GM12878 (cell line): ENCODE measurements around the gene KDM4C. TPM values are rescaled to one million over a fixed set of nuclear protein-coding genes. Genes with fewer than 3 reads are reported as not detected.

Experiments
- ATAC-seq: fragments of 200-7000 bp; cut with Tn5 transposase; 3 replicates; pipeline ENCODE4 v1.9.1; 2020; ENCODE audit warnings: mild to moderate bottlenecking, moderate library complexity
- BruUV-seq: library from RNA; stranded (reverse); fragments of 400-500 nt; replicated peaks from 2 replicates; lab custom pipeline; 2021; lab: Mats Ljungman, UMichigan
- CTCF ChIA-PET: fragments of 300-600 bp; sonication (Branson Sonifier 250); formaldehyde crosslinking; extraction: SDS; loops from one replicate; lab custom pipeline; 2021; ENCODE audit warnings: inconsistent platforms; lab: Yijun Ruan, JAX
- POLR2A ChIA-PET: fragments of 350-600 bp; formaldehyde crosslinking; extraction: SDS; loops from one replicate; lab custom pipeline; 2021; ENCODE audit warnings: inconsistent platforms; lab: Charles Lee
- RAD21 ChIA-PET: fragments of 300-600 bp; sonication (Branson Sonifier 250); formaldehyde crosslinking; loops from one replicate; lab custom pipeline; 2023; ENCODE audit warnings: antibody characterized with exemption; ENCODE audit not compliant: unreplicated experiment; lab: Charles Lee
- SMC1A ChIA-PET: fragments of 300-600 bp; sonication (Branson Sonifier 250); formaldehyde crosslinking; loops from one replicate; lab custom pipeline; 2023; ENCODE audit not compliant: unreplicated experiment, uncharacterized antibody; lab: Charles Lee
- DNase-seq: peaks from one replicate; pipeline ENCODE4 v3.0.0-alpha.2; 2011; ENCODE audit warnings: low read depth, low spot score
- FAIRE-seq: peaks from 3 replicates; lab custom pipeline; 2011; peaks lifted over from hg19 to GRCh38; lab: Jason Lieb, UNC
- H2AFZ ChIP-seq: 2 replicates; pipeline ENCODE4 v1.6.0; 2011; ENCODE audit warnings: low read depth, low read length, control low read depth; ENCODE audit not compliant: control insufficient read depth
- H3K27ac ChIP-seq: 2 replicates; pipeline ENCODE4 v1.5.1; 2011; ENCODE audit warnings: control low read depth; ENCODE audit not compliant: control insufficient read depth, insufficient read depth
- H3K27me3 ChIP-seq, 2 experiments: replicated peaks in 1 of 2; 2 replicates each; pipeline versions ENCODE4 v1.6.0 to v1.6.1; 2011; ENCODE audit warnings: low read length in 1 of 2; ENCODE audit not compliant: control insufficient read depth in 2 of 2, insufficient read depth in 2 of 2
- H3K36me3 ChIP-seq, 2 experiments: 2 replicates each; pipeline ENCODE4 v1.5.1; 2011; ENCODE audit warnings: low read length in 1 of 2; ENCODE audit not compliant: control insufficient read depth in 2 of 2, insufficient read depth in 2 of 2
- H3K4me1 ChIP-seq: 2 replicates; pipeline ENCODE4 v1.6.1; 2011; ENCODE audit warnings: mild to moderate bottlenecking, low read length, moderate library complexity, mixed read lengths; ENCODE audit not compliant: control insufficient read depth, insufficient read depth
- H3K4me2 ChIP-seq: 2 replicates; pipeline ENCODE4 v1.6.0; 2011; ENCODE audit warnings: control low read depth; ENCODE audit not compliant: control insufficient read depth, insufficient read depth
- H3K4me3 ChIP-seq: fragments of 200-600 bp; sonication (generic); 2 replicates; pipeline ENCODE4 v1.5.1; 2016
- H3K79me2 ChIP-seq: 2 replicates; pipeline ENCODE4 v1.6.0; 2011; ENCODE audit warnings: low read length; ENCODE audit not compliant: control insufficient read depth, insufficient read depth
- H3K9ac ChIP-seq: 2 replicates; pipeline ENCODE4 v1.8.0; 2011; ENCODE audit warnings: low read length, control low read depth, mixed read lengths; ENCODE audit not compliant: control insufficient read depth, insufficient read depth
- H3K9me3 ChIP-seq: replicated peaks from 3 replicates; pipeline ENCODE4 v1.5.1; 2011; ENCODE audit warnings: mild to moderate bottlenecking, low read length; ENCODE audit not compliant: control insufficient read depth, insufficient read depth
- H4K20me1 ChIP-seq: 2 replicates; pipeline ENCODE4 v1.6.0; 2011; ENCODE audit not compliant: control insufficient read depth, insufficient read depth
- HDAC2 ChIP-seq: fragments of 200-600 bp; sonication (generic); IDR thresholded peaks from 2 replicates; pipeline ENCODE4 v1.6.1; 2017
- SUPT20H ChIP-seq: IDR thresholded peaks from 2 replicates; pipeline ENCODE4 v1.6.1; 2011; ENCODE audit warnings: low read depth, mild to moderate bottlenecking, low read length, moderate library complexity, borderline replicate concordance; ENCODE audit not compliant: control insufficient read depth
- SUZ12 ChIP-seq: fragments of 200-600 bp; sonication (generic); IDR thresholded peaks from one replicate; pipeline ENCODE4 v1.6.1; 2018; ENCODE audit warnings: antibody characterized with exemption, mild to moderate bottlenecking; ENCODE audit not compliant: unreplicated experiment
- TBL1XR1 ChIP-seq: IDR thresholded peaks from 2 replicates; pipeline ENCODE4 v1.6.1; 2012; ENCODE audit warnings: low read depth, low read length, improper control_type of control experiment
- TCF3 ChIP-seq: IDR thresholded peaks from 2 replicates; pipeline ENCODE4 v1.6.1; 2012; ENCODE audit warnings: low read depth, mild to moderate bottlenecking, low read length, borderline replicate concordance; ENCODE audit not compliant: insufficient read depth
- WGBS: methylation state at CpG from one replicate; pipeline ENCODE4 v1.1.6; 2016; ENCODE audit warnings: low lambda C conversion rate; ENCODE audit not compliant: insufficient replicate concordance, insufficient coverage; ENCODE audit errors: missing lambda C conversion rate; 5-methylcytosine and 5-hydroxymethylcytosine counted together
- in situ Hi-C: fragments of 300-500 bp; cut with MboI; formaldehyde crosslinking; loops from 9 replicates; pipeline ENCODE4 v1.14.3; 2018; ENCODE audit warnings: mixed read lengths
- intact Hi-C: fragments of 100-400 bp; cut with micrococcal nuclease; formaldehyde crosslinking; loops from one replicate; pipeline ENCODE4 v1.14.2; 2022; ENCODE audit not compliant: unreplicated experiment
- polyA plus RNA-seq, 11 experiments: library from polyadenylated mRNA; depleted of rRNA in 4 of 11; unstranded in 6 of 11; stranded (reverse) in 5 of 11; fragments of >200 nt; fragmentation: Nextera tagmentation in 4 of 11; fragmentation: Illumina TruSeq in 1 of 11; extraction: Ambion mirVana in 4 of 11; extraction: Trizol in 1 of 11; gene quantifications; 1 replicate in 1 of 11; 2 replicates in 10 of 11; pipeline versions ENCODE4 v1.2.1 to v1.2.3, GENCODE V29; 2011 to 2016; ENCODE audit warnings: inconsistent platforms in 2 of 11, missing spikeins in 2 of 11, low read depth in 1 of 11
- total RNA-seq, 4 experiments: library from RNA; depleted of rRNA in 3 of 4; stranded (reverse); fragments of >200 nt in 3 of 4; fragmentation: Illumina TruSeq in 1 of 4; extraction: Trizol in 1 of 4; gene quantifications; 2 replicates each; pipeline versions ENCODE4 v1.2.1 to v1.2.3, GENCODE V29; 2013 to 2021
- TF ChIP-seq, protein P1 (sequence below): fragments of 450-650 bp; formaldehyde crosslinking; IDR thresholded peaks from 2 replicates; pipeline ENCODE4 v1.4.0; 2020; ENCODE audit warnings: mild to moderate bottlenecking, moderate library complexity
- TF ChIP-seq, protein P2 (sequence below): IDR thresholded peaks from 2 replicates; pipeline ENCODE4 v1.6.1; 2012; ENCODE audit warnings: mild to moderate bottlenecking, low read depth, low read length
- TF ChIP-seq, protein P3 (sequence below): fragments of 450-650 bp; conservative IDR thresholded peaks from 2 replicates; pipeline ENCODE4 v1.6.1; 2017; ENCODE audit warnings: mild to moderate bottlenecking, moderate library complexity

Gene KDM4C
- total and polyA plus RNA-seq, 10 of the 15 experiments (the other 5 are each of a cell fraction or from before 2014, with no cell fraction given) = 6.8 to 41.2 (median 20.1) TPM

DNA sequence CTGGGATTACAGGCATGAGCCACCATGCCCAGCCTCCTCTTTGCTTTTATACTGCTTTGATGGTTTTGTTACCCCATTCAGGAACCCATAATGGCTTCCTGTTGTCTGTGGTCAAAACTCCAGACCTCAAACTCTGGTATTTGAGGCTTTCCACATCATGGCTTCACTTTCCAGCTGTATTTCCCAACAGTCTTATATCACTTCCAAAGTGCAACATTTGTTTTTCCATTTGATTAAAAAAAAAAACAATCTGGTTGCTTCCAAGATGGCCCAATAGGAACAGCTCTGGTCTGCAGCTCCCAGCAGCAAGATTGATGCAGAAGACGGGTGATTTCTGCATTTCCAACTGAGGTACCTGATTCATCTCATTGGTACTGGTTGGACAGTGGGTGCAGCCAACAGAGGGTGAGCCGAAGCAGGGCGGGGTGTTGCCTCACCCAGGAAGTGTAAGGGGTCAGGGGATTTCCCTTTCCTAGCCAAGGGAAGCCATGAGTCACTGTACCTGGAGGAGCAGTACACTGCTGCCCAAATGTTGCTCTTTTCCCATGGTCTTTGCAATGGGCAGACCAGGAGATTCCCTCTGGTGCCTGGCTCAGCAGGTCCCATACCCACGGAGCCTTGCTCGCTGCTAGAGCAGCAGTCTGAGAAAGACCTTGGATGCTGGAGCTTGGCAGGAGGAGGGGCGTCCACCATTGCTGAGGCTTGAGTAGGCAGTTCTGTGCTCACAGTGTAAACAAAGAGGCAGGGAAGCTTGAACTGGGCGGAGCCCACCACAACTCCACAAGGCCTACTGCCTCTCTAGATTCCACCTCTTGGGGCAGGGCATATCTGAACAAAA lies 458.4 kb downstream of the KDM4C start:
- no peak for DNase-seq
- Histone ChIP-seq H3K27me3 (no peaks in the 10 kb centered on the region; a peak in 1 of 4 replicates), H3K79me2 (no peaks in the 10 kb centered on the region), H3K9me3 (no peaks in the 10 kb centered on the region; the same call in 2 of the 3 replicates), H4K20me1 (no peaks in the 10 kb centered on the region), H3K27ac (no peak overlapping the region), H3K4me1 (no peaks in the 10 kb centered on the region), H3K9ac (no peak overlapping the region), H2AFZ (no peak overlapping the region), H3K4me2 (no peak overlapping the region), H3K36me3 (no peaks in the 10 kb centered on the region), H3K4me3 (no peak overlapping the region)
- in situ Hi-C loops (loop anchor here (25.0 kb wide), 1 partner anchor 96 kb away; no protein-coding TSS in a partner anchor), intact Hi-C loops (no loop called here)
- FAIRE-seq = no peak
- BruUV-seq = no TSS peak
- no peak for ATAC-seq
- CTCF ChIA-PET = interaction anchor here (0.6 kb wide), 1 partner anchor 126 kb away, joined by 3 read pairs; no protein-coding TSS in a partner anchor
- SMC1A ChIA-PET = no interaction called here
- RAD21 ChIA-PET = no interaction called here
- 31% methylated on average over 7 of the region's 7 CpGs for WGBS
- TF ChIP-seq HDAC2 (no peak), SUZ12 (no peak), SUPT20H (no peak), TBL1XR1 (no peak), TCF3 (no peak)
- TF ChIP-seq, protein P1, sequence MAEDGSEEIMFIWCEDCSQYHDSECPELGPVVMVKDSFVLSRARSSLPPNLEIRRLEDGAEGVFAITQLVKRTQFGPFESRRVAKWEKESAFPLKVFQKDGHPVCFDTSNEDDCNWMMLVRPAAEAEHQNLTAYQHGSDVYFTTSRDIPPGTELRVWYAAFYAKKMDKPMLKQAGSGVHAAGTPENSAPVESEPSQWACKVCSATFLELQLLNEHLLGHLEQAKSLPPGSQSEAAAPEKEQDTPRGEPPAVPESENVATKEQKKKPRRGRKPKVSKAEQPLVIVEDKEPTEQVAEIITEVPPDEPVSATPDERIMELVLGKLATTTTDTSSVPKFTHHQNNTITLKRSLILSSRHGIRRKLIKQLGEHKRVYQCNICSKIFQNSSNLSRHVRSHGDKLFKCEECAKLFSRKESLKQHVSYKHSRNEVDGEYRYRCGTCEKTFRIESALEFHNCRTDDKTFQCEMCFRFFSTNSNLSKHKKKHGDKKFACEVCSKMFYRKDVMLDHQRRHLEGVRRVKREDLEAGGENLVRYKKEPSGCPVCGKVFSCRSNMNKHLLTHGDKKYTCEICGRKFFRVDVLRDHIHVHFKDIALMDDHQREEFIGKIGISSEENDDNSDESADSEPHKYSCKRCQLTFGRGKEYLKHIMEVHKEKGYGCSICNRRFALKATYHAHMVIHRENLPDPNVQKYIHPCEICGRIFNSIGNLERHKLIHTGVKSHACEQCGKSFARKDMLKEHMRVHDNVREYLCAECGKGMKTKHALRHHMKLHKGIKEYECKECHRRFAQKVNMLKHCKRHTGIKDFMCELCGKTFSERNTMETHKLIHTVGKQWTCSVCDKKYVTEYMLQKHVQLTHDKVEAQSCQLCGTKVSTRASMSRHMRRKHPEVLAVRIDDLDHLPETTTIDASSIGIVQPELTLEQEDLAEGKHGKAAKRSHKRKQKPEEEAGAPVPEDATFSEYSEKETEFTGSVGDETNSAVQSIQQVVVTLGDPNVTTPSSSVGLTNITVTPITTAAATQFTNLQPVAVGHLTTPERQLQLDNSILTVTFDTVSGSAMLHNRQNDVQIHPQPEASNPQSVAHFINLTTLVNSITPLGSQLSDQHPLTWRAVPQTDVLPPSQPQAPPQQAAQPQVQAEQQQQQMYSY (CRISPR knock-in tag) = no peak
- TF ChIP-seq, protein P2, sequence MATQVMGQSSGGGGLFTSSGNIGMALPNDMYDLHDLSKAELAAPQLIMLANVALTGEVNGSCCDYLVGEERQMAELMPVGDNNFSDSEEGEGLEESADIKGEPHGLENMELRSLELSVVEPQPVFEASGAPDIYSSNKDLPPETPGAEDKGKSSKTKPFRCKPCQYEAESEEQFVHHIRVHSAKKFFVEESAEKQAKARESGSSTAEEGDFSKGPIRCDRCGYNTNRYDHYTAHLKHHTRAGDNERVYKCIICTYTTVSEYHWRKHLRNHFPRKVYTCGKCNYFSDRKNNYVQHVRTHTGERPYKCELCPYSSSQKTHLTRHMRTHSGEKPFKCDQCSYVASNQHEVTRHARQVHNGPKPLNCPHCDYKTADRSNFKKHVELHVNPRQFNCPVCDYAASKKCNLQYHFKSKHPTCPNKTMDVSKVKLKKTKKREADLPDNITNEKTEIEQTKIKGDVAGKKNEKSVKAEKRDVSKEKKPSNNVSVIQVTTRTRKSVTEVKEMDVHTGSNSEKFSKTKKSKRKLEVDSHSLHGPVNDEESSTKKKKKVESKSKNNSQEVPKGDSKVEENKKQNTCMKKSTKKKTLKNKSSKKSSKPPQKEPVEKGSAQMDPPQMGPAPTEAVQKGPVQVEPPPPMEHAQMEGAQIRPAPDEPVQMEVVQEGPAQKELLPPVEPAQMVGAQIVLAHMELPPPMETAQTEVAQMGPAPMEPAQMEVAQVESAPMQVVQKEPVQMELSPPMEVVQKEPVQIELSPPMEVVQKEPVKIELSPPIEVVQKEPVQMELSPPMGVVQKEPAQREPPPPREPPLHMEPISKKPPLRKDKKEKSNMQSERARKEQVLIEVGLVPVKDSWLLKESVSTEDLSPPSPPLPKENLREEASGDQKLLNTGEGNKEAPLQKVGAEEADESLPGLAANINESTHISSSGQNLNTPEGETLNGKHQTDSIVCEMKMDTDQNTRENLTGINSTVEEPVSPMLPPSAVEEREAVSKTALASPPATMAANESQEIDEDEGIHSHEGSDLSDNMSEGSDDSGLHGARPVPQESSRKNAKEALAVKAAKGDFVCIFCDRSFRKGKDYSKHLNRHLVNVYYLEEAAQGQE = no peak
- TF ChIP-seq, protein P3, sequence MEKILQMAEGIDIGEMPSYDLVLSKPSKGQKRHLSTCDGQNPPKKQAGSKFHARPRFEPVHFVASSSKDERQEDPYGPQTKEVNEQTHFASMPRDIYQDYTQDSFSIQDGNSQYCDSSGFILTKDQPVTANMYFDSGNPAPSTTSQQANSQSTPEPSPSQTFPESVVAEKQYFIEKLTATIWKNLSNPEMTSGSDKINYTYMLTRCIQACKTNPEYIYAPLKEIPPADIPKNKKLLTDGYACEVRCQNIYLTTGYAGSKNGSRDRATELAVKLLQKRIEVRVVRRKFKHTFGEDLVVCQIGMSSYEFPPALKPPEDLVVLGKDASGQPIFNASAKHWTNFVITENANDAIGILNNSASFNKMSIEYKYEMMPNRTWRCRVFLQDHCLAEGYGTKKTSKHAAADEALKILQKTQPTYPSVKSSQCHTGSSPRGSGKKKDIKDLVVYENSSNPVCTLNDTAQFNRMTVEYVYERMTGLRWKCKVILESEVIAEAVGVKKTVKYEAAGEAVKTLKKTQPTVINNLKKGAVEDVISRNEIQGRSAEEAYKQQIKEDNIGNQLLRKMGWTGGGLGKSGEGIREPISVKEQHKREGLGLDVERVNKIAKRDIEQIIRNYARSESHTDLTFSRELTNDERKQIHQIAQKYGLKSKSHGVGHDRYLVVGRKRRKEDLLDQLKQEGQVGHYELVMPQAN = no peak
- POLR2A ChIA-PET = interaction anchor here (0.7 kb wide), 1 partner anchor 1515 kb away, joined by 5 read pairs; no protein-coding TSS in a partner anchor
